ENCODE data around the gene SLC13A3.
A peak's percentile ranks its signal among the peaks of the same experiment; 100 is the strongest.

SLC13A3 gene

GRCh38 chr20:46576774-46577395 is 74.4 kb downstream of the SLC13A3 start:
- Mint-ChIP-seq H3K36me3 (ENCODE audit: insufficient read depth) (peaks cover 3% of the 10 kb centered on the region), H3K9me3 (no peaks in the 10 kb centered on the region), H3K4me3 (no peak overlapping the region), H3K27me3 (peaks cover 0 to 34% of the 10 kb centered on the region in 2 donors), H3K27ac (no peak overlapping the region), H3K4me1 (ENCODE audit: low read depth in 2 of 2) (peaks cover 0 to 4% of the 10 kb centered on the region in 2 donors)
- no peak for ATAC-seq (replicated peaks)
- no peak for DNase-seq

GRCh38 chr20:46575937-46576461 is 75.3 kb downstream of the SLC13A3 start:
- peaks cover 3% of the 10 kb centered on the region for H3K36me3 Mint-ChIP-seq (ENCODE audit: insufficient read depth)

GRCh38 chr20:46575394-46575793 is 75.9 kb downstream of the SLC13A3 start:
- Mint-ChIP-seq H3K27me3 (peaks cover 0 to 30% of the 10 kb centered on the region in 2 donors), H3K4me1 (ENCODE audit: low read depth in 2 of 2) (peaks cover 0 to 4% of the 10 kb centered on the region in 2 donors), H3K36me3 (ENCODE audit: insufficient read depth) (peaks cover 3% of the 10 kb centered on the region), H3K27ac (no peak overlapping the region), H3K4me3 (no peak overlapping the region), H3K9me3 (no peaks in the 10 kb centered on the region)
- DNase-seq (no peak), ATAC-seq (replicated peaks) (no peak)

More at GRCh38 chr20:46575937-46576461, 75.3 kb downstream of the SLC13A3 start:
- Mint-ChIP-seq H3K4me1 (ENCODE audit: low read depth in 2 of 2) (peaks cover 0 to 4% of the 10 kb centered on the region in 2 donors), H3K9me3 (no peaks in the 10 kb centered on the region), H3K27ac (no peak overlapping the region), H3K4me3 (no peak overlapping the region), H3K27me3 (peaks cover 0 to 30% of the 10 kb centered on the region in 2 donors)
- DNase-seq: no peak
- no peak for ATAC-seq (replicated peaks)

- H3K27me3 Mint-ChIP-seq: peaks cover 0 to 29% of the 10 kb centered on the region in 2 donors
- peak overlapping the region in 1 of 2 donors; percentile 60 for H3K27ac Mint-ChIP-seq
- peaks cover 1% of the 10 kb centered on the region for H3K36me3 Mint-ChIP-seq (ENCODE audit: insufficient read depth)
- peaks cover 0 to 4% of the 10 kb centered on the region in 2 donors for H3K4me1 Mint-ChIP-seq (ENCODE audit: low read depth in 2 of 2)
- no peak for DNase-seq
- no peak for ATAC-seq (replicated peaks)
- no peak overlapping the region for H3K4me3 Mint-ChIP-seq
- no peaks in the 10 kb centered on the region for H3K9me3 Mint-ChIP-seq
Measured at GRCh38 chr20:46573788-46574584, 77.3 kb downstream of the SLC13A3 start.

GRCh38 chr20:46573234-46573633 is 78.0 kb downstream of the SLC13A3 start:
- Mint-ChIP-seq H3K4me3 (no peak overlapping the region), H3K4me1 (ENCODE audit: low read depth in 2 of 2) (peaks cover 0 to 4% of the 10 kb centered on the region in 2 donors)

GRCh38 chr20:46572790-46573189 is 78.5 kb downstream of the SLC13A3 start:
- no peak overlapping the region for H3K27ac Mint-ChIP-seq
- H3K9me3 Mint-ChIP-seq: no peaks in the 10 kb centered on the region
- H3K4me3 Mint-ChIP-seq: no peak overlapping the region
- H3K27me3 Mint-ChIP-seq: peaks cover 0 to 20% of the 10 kb centered on the region in 2 donors
- DNase-seq: no peak
- no peak for ATAC-seq (replicated peaks)
- no peaks in the 10 kb centered on the region for H3K36me3 Mint-ChIP-seq (ENCODE audit: insufficient read depth)
- peaks cover 0 to 4% of the 10 kb centered on the region in 2 donors for H3K4me1 Mint-ChIP-seq (ENCODE audit: low read depth in 2 of 2)

More at GRCh38 chr20:46573234-46573633, 78.0 kb downstream of the SLC13A3 start:
- Mint-ChIP-seq H3K36me3 (ENCODE audit: insufficient read depth) (no peaks in the 10 kb centered on the region), H3K27ac (no peak overlapping the region), H3K27me3 (peaks cover 0 to 21% of the 10 kb centered on the region in 2 donors), H3K9me3 (no peaks in the 10 kb centered on the region)
- DNase-seq (no peak), ATAC-seq (replicated peaks) (no peak)

- no peaks in the 10 kb centered on the region for H3K36me3 Mint-ChIP-seq (ENCODE audit: insufficient read depth)
- H3K4me1 Mint-ChIP-seq (ENCODE audit: low read depth in 2 of 2): peaks cover 0 to 4% of the 10 kb centered on the region in 2 donors
- H3K4me3 Mint-ChIP-seq: no peak overlapping the region
- ATAC-seq (replicated peaks) (no peak), DNase-seq (no peak)
- no peaks in the 10 kb centered on the region for H3K9me3 Mint-ChIP-seq
- peaks cover 0 to 20% of the 10 kb centered on the region in 2 donors for H3K27me3 Mint-ChIP-seq
- no peak overlapping the region for H3K27ac Mint-ChIP-seq
Measured at GRCh38 chr20:46572153-46572552, 79.1 kb downstream of the SLC13A3 start.

GRCh38 chr20:46571418-46571817 is 79.8 kb downstream of the SLC13A3 start:
- Mint-ChIP-seq H3K36me3 (ENCODE audit: insufficient read depth) (no peaks in the 10 kb centered on the region), H3K9me3 (no peaks in the 10 kb centered on the region), H3K4me3 (no peak overlapping the region), H3K27me3 (peaks cover 0 to 22% of the 10 kb centered on the region in 2 donors), H3K4me1 (ENCODE audit: low read depth in 2 of 2) (peaks cover 0 to 4% of the 10 kb centered on the region in 2 donors), H3K27ac (no peak overlapping the region)
- ATAC-seq (replicated peaks) (no peak), DNase-seq (no peak)

- Mint-ChIP-seq H3K27ac (no peak overlapping the region), H3K4me1 (ENCODE audit: low read depth in 2 of 2) (peaks cover 0 to 4% of the 10 kb centered on the region in 2 donors), H3K27me3 (peaks cover 0 to 26% of the 10 kb centered on the region in 2 donors), H3K36me3 (ENCODE audit: insufficient read depth) (no peaks in the 10 kb centered on the region), H3K9me3 (no peaks in the 10 kb centered on the region), H3K4me3 (no peak overlapping the region)
- no peak for ATAC-seq (replicated peaks)
- no peak for DNase-seq
Measured at GRCh38 chr20:46570956-46571355, 80.3 kb downstream of the SLC13A3 start.

GRCh38 chr20:46569961-46570360 is 81.3 kb downstream of the SLC13A3 start:
- peaks cover 0 to 4% of the 10 kb centered on the region in 2 donors for H3K4me1 Mint-ChIP-seq (ENCODE audit: low read depth in 2 of 2)
- H3K36me3 Mint-ChIP-seq (ENCODE audit: insufficient read depth): no peaks in the 10 kb centered on the region
- H3K27me3 Mint-ChIP-seq: peaks cover 0 to 27% of the 10 kb centered on the region in 2 donors
- no peak for ATAC-seq (replicated peaks)
- H3K9me3 Mint-ChIP-seq: no peaks in the 10 kb centered on the region
- H3K27ac Mint-ChIP-seq: no peak overlapping the region
- no peak for DNase-seq
- H3K4me3 Mint-ChIP-seq: no peak overlapping the region

- peaks cover 0 to 27% of the 10 kb centered on the region in 2 donors for H3K27me3 Mint-ChIP-seq
- no peak for DNase-seq
- peaks cover 0 to under 1% of the 10 kb centered on the region in 2 donors for H3K4me1 Mint-ChIP-seq (ENCODE audit: low read depth in 2 of 2)
- H3K9me3 Mint-ChIP-seq: no peaks in the 10 kb centered on the region
- no peak overlapping the region for H3K4me3 Mint-ChIP-seq
- ATAC-seq (replicated peaks): no peak
- H3K27ac Mint-ChIP-seq: no peak overlapping the region
- H3K36me3 Mint-ChIP-seq (ENCODE audit: insufficient read depth): no peaks in the 10 kb centered on the region
Measured at GRCh38 chr20:46568570-46569129, 82.6 kb downstream of the SLC13A3 start.

- H3K4me3 Mint-ChIP-seq: no peak overlapping the region
- no peaks in the 10 kb centered on the region for H3K36me3 Mint-ChIP-seq (ENCODE audit: insufficient read depth)
- ATAC-seq (replicated peaks) (no peak), DNase-seq (no peak)
- H3K4me1 Mint-ChIP-seq (ENCODE audit: low read depth in 2 of 2): no peaks in the 10 kb centered on the region
- no peak overlapping the region for H3K27ac Mint-ChIP-seq
- H3K27me3 Mint-ChIP-seq: peaks cover 0 to 24% of the 10 kb centered on the region in 2 donors
- no peaks in the 10 kb centered on the region for H3K9me3 Mint-ChIP-seq
Measured at GRCh38 chr20:46566125-46566524, 85.1 kb downstream of the SLC13A3 start.

GRCh38 chr20:46564241-46564957 is 86.9 kb downstream of the SLC13A3 start:
- Mint-ChIP-seq H3K36me3 (ENCODE audit: insufficient read depth) (no peaks in the 10 kb centered on the region), H3K4me1 (ENCODE audit: low read depth in 2 of 2) (peaks cover 0 to 7% of the 10 kb centered on the region in 2 donors), H3K27me3 (peaks cover 0 to 17% of the 10 kb centered on the region in 2 donors), H3K4me3 (no peak overlapping the region), H3K9me3 (no peaks in the 10 kb centered on the region), H3K27ac (no peak overlapping the region)
- ATAC-seq (replicated peaks) (no peak), DNase-seq (no peak)
